Stimulated activated CD4-positive, alpha-beta T cell treated with anti-CD3 and anti-CD28 coated beads, Interleukin-12 subunit alpha, Interleukin-12 subunit beta, amount 100 ng/mL, for 4 hours (primary cell): Measurements from ENCODE around the gene ZBTB12.

Experiments used
- DNase-seq: peaks from one replicate; pipeline ENCODE4 v3.0.0-alpha.2; 2020

ZBTB12 gene

GRCh38 chr6:31896856-31897611, 4.9 kb downstream of the ZBTB12 start:
- no peak for DNase-seq

GRCh38 chr6:31896493-31896855, 5.4 kb downstream of the ZBTB12 start:
- DNase-seq: no peak

- DNase-seq: no peak
Measured at GRCh38 chr6:31892821-31893220, 9.1 kb downstream of the ZBTB12 start.

GRCh38 chr6:31889331-31889972, 12.4 kb downstream of the ZBTB12 start:
- no peak for DNase-seq

GRCh38 chr6:31888276-31889258, 13.3 kb downstream of the ZBTB12 start:
- peak; percentile 63 for DNase-seq

- DNase-seq: no peak
Measured at GRCh38 chr6:31887173-31888007, 14.5 kb downstream of the ZBTB12 start.

GRCh38 chr6:31886541-31886991, 15.3 kb downstream of the ZBTB12 start:
- no peak for DNase-seq

- DNase-seq: no peak
Measured at GRCh38 chr6:31884528-31885035, 17.3 kb downstream of the ZBTB12 start.

GRCh38 chr6:31883676-31884075, 18.2 kb downstream of the ZBTB12 start:
- DNase-seq: no peak

GRCh38 chr6:31882344-31882743, 19.5 kb downstream of the ZBTB12 start:
- no peak for DNase-seq

GRCh38 chr6:31881136-31881859, 20.6 kb downstream of the ZBTB12 start:
- no peak for DNase-seq

- DNase-seq: no peak
Measured at GRCh38 chr6:31880616-31881015, 21.3 kb downstream of the ZBTB12 start.

GRCh38 chr6:31879901-31880300, 22.0 kb downstream of the ZBTB12 start:
- DNase-seq: no peak

GRCh38 chr6:31879143-31879542, 22.7 kb downstream of the ZBTB12 start:
- DNase-seq: no peak

GRCh38 chr6:31878726-31879125, 23.2 kb downstream of the ZBTB12 start, which contains the start of gene SLC44A4:
SLC44A4 (minus strand) TSS chr6:31878997; CDS start chr6:31878980, 17 bp downstream.
- no peak for DNase-seq

GRCh38 chr6:31878222-31878621, 23.7 kb downstream of the ZBTB12 start:
- no peak for DNase-seq

GRCh38 chr6:31877651-31878161, 24.2 kb downstream of the ZBTB12 start:
- DNase-seq: no peak

- DNase-seq: no peak
Measured at GRCh38 chr6:31877125-31877650, 24.7 kb downstream of the ZBTB12 start.

- DNase-seq: no peak
Measured at GRCh38 chr6:31876357-31876756, 25.5 kb downstream of the ZBTB12 start.

GRCh38 chr6:31875877-31876276, 26.0 kb downstream of the ZBTB12 start:
- no peak for DNase-seq
